Activated CD4-positive, CD25-positive, alpha-beta regulatory T cell (primary cell): Measurements from ENCODE around the gene A1BG.
A peak's percentile ranks its signal among the peaks of the same experiment; 100 is the strongest.
"Not testable (repeated sequence)": the region's sequence is repeated elsewhere in the genome, so short reads cannot be mapped to it uniquely, and the experiment has no call there.

Experiments
- DNase-seq, 4 experiments: peaks; one replicate each; lab custom pipeline; 2025; lab: John Stamatoyannopoulos, UW

The A1BG gene

GRCh38 chr19:58336820-58337219 is 16.5 kb downstream of the A1BG start:
- no peak for DNase-seq

- no peak for DNase-seq
Measured at GRCh38 chr19:58336216-58336615, 17.1 kb downstream of the A1BG start.

- no peak for DNase-seq
Measured at GRCh38 chr19:58335630-58336029, 17.7 kb downstream of the A1BG start.

GRCh38 chr19:58334691-58335249 is 18.5 kb downstream of the A1BG start:
- DNase-seq = no peak

GRCh38 chr19:58332697-58333096 is 20.6 kb downstream of the A1BG start:
- no peak for DNase-seq

GRCh38 chr19:58330458-58330857 is 22.8 kb downstream of the A1BG start:
- no peak for DNase-seq

- no peak for DNase-seq
Measured at GRCh38 chr19:58328999-58329398, 24.3 kb downstream of the A1BG start.

GRCh38 chr19:58326914-58327726 is 26.2 kb downstream of the A1BG start, which contains the start of gene ZSCAN22:
Gene ZSCAN22 (plus strand): TSS chr19:58326994. CDS start chr19:58334803, 7,809 bp downstream.
- peak; percentile 68 to 81 (median 76) for DNase-seq

- no peak for DNase-seq
Measured at GRCh38 chr19:58326501-58326913, 26.8 kb downstream of the A1BG start.

- no peak for DNase-seq
Measured at GRCh38 chr19:58325311-58326022, 27.8 kb downstream of the A1BG start.

- no peak for DNase-seq
Measured at GRCh38 chr19:58319241-58319640, 34.1 kb downstream of the A1BG start.

- DNase-seq = no peak
Measured at GRCh38 chr19:58318297-58318696, 35.0 kb downstream of the A1BG start.

- DNase-seq = no peak
Measured at GRCh38 chr19:58317476-58318072, 35.7 kb downstream of the A1BG start.

GRCh38 chr19:58315580-58315979 is 37.7 kb downstream of the A1BG start:
- DNase-seq = no peak

GRCh38 chr19:58311345-58311865 is 41.9 kb downstream of the A1BG start:
- DNase-seq = no peak

- not testable (repeated sequence) for DNase-seq
Measured at GRCh38 chr19:58310685-58311084, 42.6 kb downstream of the A1BG start.

- no peak for DNase-seq
Measured at GRCh38 chr19:58307736-58308135, 45.6 kb downstream of the A1BG start.

GRCh38 chr19:58305932-58306323 is 47.4 kb downstream of the A1BG start:
- DNase-seq = no peak

GRCh38 chr19:58305065-58305931 is 48.0 kb downstream of the A1BG start, which contains the start of gene ERVK3-1:
Gene ERVK3-1 (plus strand): TSS chr19:58305377. CDS start chr19:58312169, 6,792 bp downstream.
- DNase-seq = peak; percentile 79 to 87 (median 84)

GRCh38 chr19:58304748-58305064 is 48.6 kb downstream of the A1BG start:
- DNase-seq = no peak

- DNase-seq = no peak
Measured at GRCh38 chr19:58304255-58304654, 49.0 kb downstream of the A1BG start.
